K562 (cell line): ENCODE data around the gene TM7SF2. TPM values are rescaled to one million over a fixed set of nuclear protein-coding genes. Genes with fewer than 3 reads are reported as not detected.
A peak's percentile ranks its signal among the peaks of the same experiment; 100 is the strongest.

Experiments used
- AFF4 ChIP-seq: sonication (generic); formaldehyde crosslinking; IDR thresholded peaks from 2 replicates; pipeline ENCODE4 v1.8.0; 2023; ENCODE audit warnings: mild to moderate bottlenecking, missing genetic modification reagents
- BRD9 ChIP-seq: fragments of 450-650 bp; IDR thresholded peaks from 2 replicates; pipeline ENCODE4 v1.6.1; 2018; ENCODE audit warnings: low read depth; ENCODE audit not compliant: partially characterized antibody
- FIP1L1 ChIP-seq: fragments of 200-400 bp; formaldehyde crosslinking; IDR thresholded peaks from 2 replicates; pipeline ENCODE4 v1.6.1; 2018; ENCODE audit warnings: mild to moderate bottlenecking, low read depth, low read length; ENCODE audit not compliant: poor library complexity, severe bottlenecking
- HDAC2 ChIP-seq: fragments of 450-650 bp; IDR thresholded peaks from 2 replicates; pipeline ENCODE4 v1.6.1; 2016; ENCODE audit warnings: mild to moderate bottlenecking
- HDGF ChIP-seq: fragments of 450-650 bp; IDR thresholded peaks from 2 replicates; pipeline ENCODE4 v1.6.1; 2016
- HNRNPK ChIP-seq: fragments of 200-400 bp; formaldehyde crosslinking; IDR thresholded peaks from one replicate; pipeline ENCODE4 v1.6.1; 2018; ENCODE audit warnings: mild to moderate bottlenecking, low read depth, low read length; ENCODE audit not compliant: poor library complexity, severe bottlenecking
- MCM3 ChIP-seq: fragments of 450-650 bp; IDR thresholded peaks from 2 replicates; pipeline ENCODE4 v1.6.1; 2016
- PHF20 ChIP-seq: fragments of 450-650 bp; IDR thresholded peaks from 2 replicates; pipeline ENCODE4 v1.6.1; 2018; ENCODE audit not compliant: partially characterized antibody
- PRPF4 ChIP-seq: fragments of 200-400 bp; formaldehyde crosslinking; IDR thresholded peaks from one replicate; pipeline ENCODE4 v1.6.1; 2017; ENCODE audit warnings: low read length, low read depth, mild to moderate bottlenecking; ENCODE audit not compliant: insufficient read depth, poor library complexity, severe bottlenecking
- RHOXF2B ChIP-seq: fragments of 250-450 bp; sonication (Bioruptor Pico); conservative IDR thresholded peaks from 2 replicates; pipeline ENCODE4 v1.5.1; 2021
- SUPT5H ChIP-seq: fragments of 450-650 bp; IDR thresholded peaks from 2 replicates; pipeline ENCODE4 v1.6.1; 2016
- TRIM28 ChIP-seq: fragments of 450-650 bp; IDR thresholded peaks from 2 replicates; pipeline ENCODE4 v1.6.1; 2017
- ZNF140 ChIP-seq: fragments of 250-450 bp; sonication (Bioruptor Pico); IDR thresholded peaks from 2 replicates; pipeline ENCODE4 v1.8.0; 2021; ENCODE audit warnings: moderate library complexity, mild to moderate bottlenecking, inconsistent platforms
- ZNF431 ChIP-seq: sonication (generic); formaldehyde crosslinking; IDR thresholded peaks from 2 replicates; pipeline ENCODE4 v1.8.0; 2022; ENCODE audit warnings: mild to moderate bottlenecking, missing genetic modification reagents
- ZNF584 ChIP-seq: fragments of 200-800 bp; sonication (Bioruptor generic); IDR thresholded peaks from 2 replicates; pipeline ENCODE4 v1.6.1; 2016; ENCODE audit warnings: low read depth, mild to moderate bottlenecking, missing genetic modification characterization, missing compliant biosample characterization
- ZNF764 ChIP-seq: fragments of 250-450 bp; sonication (Bioruptor Pico); IDR thresholded peaks from 2 replicates; pipeline ENCODE4 v1.4.0; 2020; ENCODE audit warnings: low read depth, mild to moderate bottlenecking, moderate library complexity
- polyA plus RNA-seq, 8 experiments: library from polyadenylated mRNA; depleted of rRNA in 4 of 8; stranded (reverse) in 5 of 8; unstranded in 3 of 8; fragments of >200 nt; fragmentation: Nextera tagmentation in 2 of 8; fragmentation: Illumina TruSeq in 1 of 8; extraction: Ambion mirVana in 2 of 8; extraction: Trizol in 1 of 8; gene quantifications; 2 replicates each; pipeline versions ENCODE4 v1.2.1 to v1.2.3, GENCODE V29; 2011 to 2014; ENCODE audit warnings: inconsistent platforms in 1 of 8, missing spikeins in 1 of 8
- total RNA-seq, 7 experiments: library from RNA; depleted of rRNA in 6 of 7; stranded (reverse); fragments of >200 nt in 6 of 7; fragmentation: Illumina TruSeq in 2 of 7; extraction: Trizol in 2 of 7; gene quantifications; 2 replicates each; pipeline versions ENCODE4 v1.2.1 to v1.2.3, GENCODE V29; 2011 to 2021; ENCODE audit warnings: low replicate concordance in 1 of 7
- TF ChIP-seq, protein P1 (sequence below): IDR thresholded peaks from 2 replicates; pipeline ENCODE4 v1.6.1; 2011; ENCODE audit not compliant: insufficient read length; ENCODE audit errors: extremely low read depth
- TF ChIP-seq, protein P2 (sequence below), 2 experiments: fragments of 450-650 bp in 1 of 2; IDR thresholded peaks; 2 replicates each; pipeline ENCODE4 v1.6.1; 2011 to 2017; ENCODE audit warnings: low read depth in 2 of 2, antibody characterized with exemption in 1 of 2, borderline replicate concordance in 1 of 2, low read length in 1 of 2, mild to moderate bottlenecking in 1 of 2, mixed read lengths in 1 of 2; ENCODE audit not compliant: control insufficient read depth in 1 of 2
- TF ChIP-seq, protein P3 (sequence below): sonication (generic); formaldehyde crosslinking; IDR thresholded peaks from 2 replicates; pipeline ENCODE4 v1.5.0; 2020; ENCODE audit warnings: missing genetic modification reagents

Gene TM7SF2
- total and polyA plus RNA-seq, 9 of the 15 experiments (the other 6 are each of a cell fraction or from before 2014, with no cell fraction given), result 1.2 to 22.0 (median 14.3) TPM

- TF ChIP-seq, protein P1, sequence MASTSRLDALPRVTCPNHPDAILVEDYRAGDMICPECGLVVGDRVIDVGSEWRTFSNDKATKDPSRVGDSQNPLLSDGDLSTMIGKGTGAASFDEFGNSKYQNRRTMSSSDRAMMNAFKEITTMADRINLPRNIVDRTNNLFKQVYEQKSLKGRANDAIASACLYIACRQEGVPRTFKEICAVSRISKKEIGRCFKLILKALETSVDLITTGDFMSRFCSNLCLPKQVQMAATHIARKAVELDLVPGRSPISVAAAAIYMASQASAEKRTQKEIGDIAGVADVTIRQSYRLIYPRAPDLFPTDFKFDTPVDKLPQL, result no peak
- TF ChIP-seq ZNF431 (CRISPR knock-in tag), result 0 out of 2 replicates have a peak, but pooled peaks have one; percentile 73
- 0 out of 2 replicates have a peak, but pooled peaks have one; percentile 65 for TF ChIP-seq ZNF764 (CRISPR knock-in tag)
- TF ChIP-seq FIP1L1, result peak; percentile 97
- no peak for TF ChIP-seq ZNF584 (CRISPR knock-in tag)
- peak; percentile 81 for TF ChIP-seq SUPT5H
- no peak for TF ChIP-seq HNRNPK
- TF ChIP-seq ZNF140, result no peak
- TF ChIP-seq TRIM28, result no peak
- TF ChIP-seq MCM3, result no peak
- no peak for TF ChIP-seq RHOXF2B (CRISPR knock-in tag)
- TF ChIP-seq HDAC2, result no peak; the same call in 1 of the 2 replicates
- TF ChIP-seq AFF4 (CRISPR knock-in tag), result peak; percentile 25; the same call in 1 of the 2 replicates
- TF ChIP-seq, protein P2, sequence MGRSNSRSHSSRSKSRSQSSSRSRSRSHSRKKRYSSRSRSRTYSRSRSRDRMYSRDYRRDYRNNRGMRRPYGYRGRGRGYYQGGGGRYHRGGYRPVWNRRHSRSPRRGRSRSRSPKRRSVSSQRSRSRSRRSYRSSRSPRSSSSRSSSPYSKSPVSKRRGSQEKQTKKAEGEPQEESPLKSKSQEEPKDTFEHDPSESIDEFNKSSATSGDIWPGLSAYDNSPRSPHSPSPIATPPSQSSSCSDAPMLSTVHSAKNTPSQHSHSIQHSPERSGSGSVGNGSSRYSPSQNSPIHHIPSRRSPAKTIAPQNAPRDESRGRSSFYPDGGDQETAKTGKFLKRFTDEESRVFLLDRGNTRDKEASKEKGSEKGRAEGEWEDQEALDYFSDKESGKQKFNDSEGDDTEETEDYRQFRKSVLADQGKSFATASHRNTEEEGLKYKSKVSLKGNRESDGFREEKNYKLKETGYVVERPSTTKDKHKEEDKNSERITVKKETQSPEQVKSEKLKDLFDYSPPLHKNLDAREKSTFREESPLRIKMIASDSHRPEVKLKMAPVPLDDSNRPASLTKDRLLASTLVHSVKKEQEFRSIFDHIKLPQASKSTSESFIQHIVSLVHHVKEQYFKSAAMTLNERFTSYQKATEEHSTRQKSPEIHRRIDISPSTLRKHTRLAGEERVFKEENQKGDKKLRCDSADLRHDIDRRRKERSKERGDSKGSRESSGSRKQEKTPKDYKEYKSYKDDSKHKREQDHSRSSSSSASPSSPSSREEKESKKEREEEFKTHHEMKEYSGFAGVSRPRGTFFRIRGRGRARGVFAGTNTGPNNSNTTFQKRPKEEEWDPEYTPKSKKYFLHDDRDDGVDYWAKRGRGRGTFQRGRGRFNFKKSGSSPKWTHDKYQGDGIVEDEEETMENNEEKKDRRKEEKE (IDR thresholded peaks at IDR 0.05; ENCODE audit: borderline replicate concordance in 1 of 2, control insufficient read depth in 1 of 2, low read depth in 2 of 2, low read length in 1 of 2), result 0 out of 4 replicates have a peak, but pooled peaks of 1 of the 2 experiments have one; percentile 48
- TF ChIP-seq, protein P3, sequence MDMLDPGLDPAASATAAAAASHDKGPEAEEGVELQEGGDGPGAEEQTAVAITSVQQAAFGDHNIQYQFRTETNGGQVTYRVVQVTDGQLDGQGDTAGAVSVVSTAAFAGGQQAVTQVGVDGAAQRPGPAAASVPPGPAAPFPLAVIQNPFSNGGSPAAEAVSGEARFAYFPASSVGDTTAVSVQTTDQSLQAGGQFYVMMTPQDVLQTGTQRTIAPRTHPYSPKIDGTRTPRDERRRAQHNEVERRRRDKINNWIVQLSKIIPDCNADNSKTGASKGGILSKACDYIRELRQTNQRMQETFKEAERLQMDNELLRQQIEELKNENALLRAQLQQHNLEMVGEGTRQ (CRISPR knock-in tag), result no peak
- TF ChIP-seq HDGF, result peak; percentile 71; the same call in 1 of the 2 replicates
- TF ChIP-seq PRPF4, result peak; percentile 38
- no peak for TF ChIP-seq BRD9
- peak; percentile 90 for TF ChIP-seq PHF20
Measured at GRCh38 chr11:65117206-65118096, 5.8 kb downstream of the TM7SF2 start, which contains the start of gene ZNHIT2 (continued).
